ENCODE measurements around the gene BMS1. TPM values are rescaled to one million over a fixed set of nuclear protein-coding genes. Genes with fewer than 3 reads are reported as not detected.

BMS1 gene
- total RNA-seq, 1 experiment from 2014 or later: 28.1 TPM

DNA sequence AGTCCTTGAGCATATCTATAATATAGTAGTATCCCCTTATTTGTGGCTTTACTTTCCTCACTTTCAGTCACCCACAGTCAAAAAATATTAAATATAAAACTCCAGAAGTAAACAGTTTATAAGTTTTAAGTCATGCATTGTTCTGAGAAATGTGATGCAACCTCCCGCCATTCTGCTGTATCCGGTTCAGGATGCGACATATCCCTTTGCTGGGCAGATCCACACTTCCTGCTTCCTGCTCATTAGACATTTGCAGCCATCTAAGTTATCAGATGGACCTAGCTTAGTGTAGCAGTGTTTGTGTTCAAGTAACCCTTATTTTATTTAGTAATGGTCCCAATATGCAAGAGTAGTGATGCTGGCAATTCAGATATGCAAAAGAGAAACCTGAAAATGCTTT lies 38.9 kb upstream of the BMS1 start:
- CTCF ChIA-PET: no interaction called here
- BruUV-seq (replicated peaks): no TSS peak

DNA sequence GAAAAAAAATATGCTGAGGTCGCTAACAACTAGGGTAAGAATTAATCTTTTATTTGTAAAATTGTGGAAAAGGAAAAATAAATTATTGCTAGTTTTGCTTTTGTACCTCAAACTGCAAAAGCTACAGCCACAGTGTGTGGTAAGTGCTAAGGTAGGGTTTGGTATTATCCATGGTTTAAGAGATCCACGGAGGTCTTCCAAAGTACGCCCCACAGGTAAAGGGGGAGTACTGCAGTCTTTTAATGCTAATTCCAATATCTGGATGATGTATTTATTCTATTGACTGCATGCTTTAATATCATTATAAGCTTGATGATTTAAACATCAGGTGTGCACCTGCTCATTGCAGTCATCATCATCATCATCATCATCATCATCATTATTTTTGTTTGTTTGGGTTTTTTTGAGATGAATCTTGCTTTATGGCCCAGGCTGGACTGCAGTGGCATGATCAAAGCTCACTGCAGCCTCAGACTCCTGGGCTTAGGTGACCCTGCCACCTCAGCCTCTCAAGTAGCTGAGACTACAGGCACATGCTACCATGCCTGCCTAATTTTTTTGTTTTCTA lies 38.4 kb upstream of the BMS1 start:
- ChIA-PET POLR2A (interaction anchor here (0.8 kb wide), 1 partner anchor 57 kb away, joined by 4 read pairs; no protein-coding TSS in a partner anchor), CTCF (no interaction called here)
- Mint-ChIP-seq H3K27ac (ENCODE audit: low read depth, unreplicated experiment) (no peak overlapping the region), H3K36me3 (ENCODE audit: insufficient read depth, unreplicated experiment) (no peaks in the 10 kb centered on the region), H3K27me3 (ENCODE audit: insufficient read depth, unreplicated experiment) (no peaks in the 10 kb centered on the region), H3K4me3 (ENCODE audit: unreplicated experiment) (no peak overlapping the region), H3K9me3 (ENCODE audit: unreplicated experiment) (peaks cover 20% of the 10 kb centered on the region), H3K4me1 (ENCODE audit: insufficient read depth, unreplicated experiment) (no peaks in the 10 kb centered on the region)
- intact Hi-C loops (cut with micrococcal nuclease): no loop called here
- no peak for DNase-seq (ENCODE audit: unreplicated experiment)
- TF ChIP-seq CTCF (IDR thresholded peaks at IDR 0.05; ENCODE audit: unreplicated experiment): no peak
- BruUV-seq (replicated peaks): no TSS peak

More for the DNA sequence above, 38.9 kb upstream of the BMS1 start:
- DNase-seq (ENCODE audit: unreplicated experiment): no peak
- no peak for TF ChIP-seq CTCF (IDR thresholded peaks at IDR 0.05; ENCODE audit: unreplicated experiment)
- intact Hi-C loops (cut with micrococcal nuclease): no loop called here
- POLR2A ChIA-PET: interaction anchor here (0.8 kb wide), 1 partner anchor 57 kb away, joined by 4 read pairs; no protein-coding TSS in a partner anchor
- H3K36me3 Mint-ChIP-seq (ENCODE audit: insufficient read depth, unreplicated experiment): no peaks in the 10 kb centered on the region
- H3K27ac Mint-ChIP-seq (ENCODE audit: low read depth, unreplicated experiment): no peak overlapping the region
- H3K27me3 Mint-ChIP-seq (ENCODE audit: insufficient read depth, unreplicated experiment): no peaks in the 10 kb centered on the region
- no peak overlapping the region for H3K4me3 Mint-ChIP-seq (ENCODE audit: unreplicated experiment)
- H3K4me1 Mint-ChIP-seq (ENCODE audit: insufficient read depth, unreplicated experiment): no peaks in the 10 kb centered on the region
- H3K9me3 Mint-ChIP-seq (ENCODE audit: unreplicated experiment): peaks cover 20% of the 10 kb centered on the region

DNA sequence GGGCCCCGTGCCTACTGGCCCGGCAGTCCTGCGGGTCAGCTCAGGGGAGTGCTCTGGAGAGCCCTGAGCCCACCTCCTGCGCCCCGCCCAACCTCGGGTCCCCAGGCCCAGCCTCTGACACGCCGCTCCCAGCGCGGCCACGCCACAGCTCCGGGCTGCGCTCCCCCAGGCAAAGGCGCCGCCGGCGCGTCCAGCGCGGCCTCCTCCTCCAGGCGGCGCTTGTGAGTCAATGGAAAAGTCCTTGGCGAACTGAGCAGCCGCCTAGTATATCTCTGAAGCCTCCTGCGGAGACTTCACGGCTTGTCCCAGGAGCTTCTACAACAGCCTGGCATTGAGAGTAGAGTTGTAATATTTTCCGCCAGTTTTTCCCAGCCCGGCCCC lies 29.5 kb upstream of the BMS1 start:
- ChIA-PET CTCF (no interaction called here), POLR2A (no interaction called here)
- H3K27me3 Mint-ChIP-seq (ENCODE audit: insufficient read depth, unreplicated experiment): no peaks in the 10 kb centered on the region
- no peak overlapping the region for H3K27ac Mint-ChIP-seq (ENCODE audit: low read depth, unreplicated experiment)
- intact Hi-C loops (cut with micrococcal nuclease): no loop called here
- no peak for DNase-seq (ENCODE audit: unreplicated experiment)
- H3K9me3 Mint-ChIP-seq (ENCODE audit: unreplicated experiment): no peaks in the 10 kb centered on the region
- no peaks in the 10 kb centered on the region for H3K4me1 Mint-ChIP-seq (ENCODE audit: insufficient read depth, unreplicated experiment)
- no peaks in the 10 kb centered on the region for H3K36me3 Mint-ChIP-seq (ENCODE audit: insufficient read depth, unreplicated experiment)
- no peak for TF ChIP-seq CTCF (IDR thresholded peaks at IDR 0.05; ENCODE audit: unreplicated experiment)
- H3K4me3 Mint-ChIP-seq (ENCODE audit: unreplicated experiment): no peak overlapping the region
- BruUV-seq (replicated peaks): no TSS peak

DNA sequence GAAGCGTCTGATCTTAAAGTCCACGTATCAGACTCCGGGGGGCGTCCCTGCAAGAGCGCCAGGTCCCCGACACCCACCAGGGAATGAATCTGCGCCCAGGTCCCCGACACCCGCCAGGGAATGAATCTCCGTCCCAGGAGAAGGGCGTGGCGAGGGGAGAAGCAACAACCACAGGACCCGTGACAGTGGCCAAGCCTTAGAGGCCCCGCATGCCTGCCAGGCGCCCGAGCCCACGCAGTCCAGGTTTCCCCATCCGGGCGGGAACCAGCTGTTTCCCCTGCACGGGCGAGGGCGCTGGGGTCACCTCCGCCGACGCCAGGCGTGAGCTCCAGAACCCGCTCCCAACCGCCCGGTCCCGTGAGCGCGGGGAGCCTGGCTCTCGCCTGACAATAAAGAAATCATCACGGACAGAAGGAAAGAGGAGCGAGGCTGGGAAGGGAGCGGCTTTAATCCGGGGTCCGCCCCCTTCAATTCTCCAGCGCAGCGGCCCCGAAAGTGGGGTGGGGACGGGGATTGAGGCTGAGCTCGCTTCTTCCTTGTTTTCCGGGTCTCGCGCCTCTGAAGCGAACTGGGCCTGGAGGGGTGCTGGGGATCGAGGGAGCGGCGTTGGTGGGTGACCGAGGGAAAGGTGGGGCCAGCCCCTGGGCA lies 29.0 kb upstream of the BMS1 start:
- POLR2A ChIA-PET: interaction anchor here (0.7 to 1.1 kb wide), 2 partner anchors 9 to 112 kb away, joined by 3 read pairs; no protein-coding TSS in a partner anchor
- Mint-ChIP-seq H3K4me3 (ENCODE audit: unreplicated experiment) (peak overlapping the region; percentile 62), H3K4me1 (ENCODE audit: insufficient read depth, unreplicated experiment) (no peaks in the 10 kb centered on the region), H3K27me3 (ENCODE audit: insufficient read depth, unreplicated experiment) (no peaks in the 10 kb centered on the region), H3K27ac (ENCODE audit: low read depth, unreplicated experiment) (no peak overlapping the region), H3K36me3 (ENCODE audit: insufficient read depth, unreplicated experiment) (no peaks in the 10 kb centered on the region), H3K9me3 (ENCODE audit: unreplicated experiment) (no peaks in the 10 kb centered on the region)
- TF ChIP-seq CTCF (IDR thresholded peaks at IDR 0.05; ENCODE audit: unreplicated experiment): no peak
- no peak for DNase-seq (ENCODE audit: unreplicated experiment)
- CTCF ChIA-PET: interaction anchor here (0.5 kb wide), 1 partner anchor 106 kb away, joined by 3 read pairs; no protein-coding TSS in a partner anchor
- intact Hi-C loops (cut with micrococcal nuclease): no loop called here
- no TSS peak for BruUV-seq (replicated peaks)
